Stimulated activated CD4-positive, alpha-beta T cell treated with anti-CD3 and anti-CD28 coated beads, Interleukin-4, amount 100 ng/mL, for 1 hour (primary cell): ENCODE measurements around the gene NINJ2.

Experiments
- DNase-seq: peaks from one replicate; pipeline ENCODE4 v3.0.0-alpha.2; 2020

Gene NINJ2

DNA sequence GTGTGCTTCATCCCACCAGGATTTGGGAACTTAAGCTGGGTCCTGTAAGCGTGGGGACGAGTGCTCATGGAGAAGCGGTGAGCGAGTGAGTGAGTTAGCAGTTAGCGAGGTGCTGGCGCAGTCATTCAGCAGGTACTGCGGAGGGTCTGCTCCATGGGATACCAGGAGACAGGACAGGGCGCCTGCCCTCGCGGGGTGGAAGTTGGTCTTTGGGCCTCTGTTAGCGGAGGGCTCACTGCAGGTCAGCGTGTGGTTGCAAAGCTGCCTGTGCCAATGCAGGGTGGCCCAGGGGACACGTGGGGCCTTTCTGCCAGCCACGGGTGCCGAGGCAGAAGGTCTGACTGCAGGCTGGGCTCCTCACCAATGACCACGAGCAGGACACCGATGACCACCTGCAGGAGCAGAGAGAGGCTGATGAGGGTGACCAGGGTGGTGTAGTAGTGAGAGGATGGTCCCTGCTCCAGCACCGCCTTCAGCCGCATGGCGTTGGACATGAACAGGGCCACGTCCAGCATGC lies 97.6 kb downstream of the NINJ2 start:
- no peak for DNase-seq

DNA sequence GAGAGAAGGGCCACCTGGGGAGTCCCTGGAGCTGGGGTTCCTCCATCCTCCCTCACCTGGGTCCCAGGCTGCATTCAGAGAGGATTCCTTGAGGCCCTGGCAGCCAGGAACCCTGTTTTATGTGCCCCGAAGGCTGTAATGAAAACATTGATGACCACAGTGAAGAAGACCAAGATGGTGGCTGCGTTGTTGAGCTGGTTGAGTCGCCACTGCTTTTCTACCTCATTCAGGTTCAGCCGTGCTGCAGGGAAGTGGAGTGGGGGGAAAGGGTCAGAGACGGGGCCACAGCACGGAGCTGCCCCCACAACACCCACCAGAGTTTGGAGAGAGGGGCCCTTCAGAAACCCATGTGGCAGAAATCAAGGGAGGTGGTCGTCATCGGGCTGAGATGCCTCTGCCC lies 98.1 kb downstream of the NINJ2 start:
- no peak for DNase-seq

DNA sequence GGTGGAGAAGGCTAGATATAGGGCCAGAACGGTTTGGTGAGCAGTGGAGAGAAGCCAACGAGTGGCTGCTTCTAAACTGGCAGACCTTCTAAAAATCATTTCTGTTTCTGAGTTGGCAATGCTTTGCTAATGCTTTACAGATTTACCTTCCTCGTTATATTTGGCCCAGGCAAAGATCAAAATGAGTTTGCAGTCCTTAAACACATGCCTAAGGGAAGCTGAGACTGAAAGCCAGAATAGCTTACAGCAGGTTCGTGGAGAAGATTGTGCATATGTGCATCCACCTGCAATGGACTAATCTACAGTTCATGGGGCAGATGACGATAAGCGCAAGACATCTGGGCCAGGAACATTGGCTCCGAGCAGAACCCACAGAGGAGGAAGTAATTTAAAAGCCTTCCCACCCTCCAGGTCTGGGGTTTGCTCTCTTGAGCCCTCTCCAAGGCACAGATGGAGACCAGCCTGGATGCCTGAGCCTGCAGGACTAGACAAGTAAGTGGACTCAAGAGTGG lies 99.4 kb downstream of the NINJ2 start:
- DNase-seq, result no peak

DNA sequence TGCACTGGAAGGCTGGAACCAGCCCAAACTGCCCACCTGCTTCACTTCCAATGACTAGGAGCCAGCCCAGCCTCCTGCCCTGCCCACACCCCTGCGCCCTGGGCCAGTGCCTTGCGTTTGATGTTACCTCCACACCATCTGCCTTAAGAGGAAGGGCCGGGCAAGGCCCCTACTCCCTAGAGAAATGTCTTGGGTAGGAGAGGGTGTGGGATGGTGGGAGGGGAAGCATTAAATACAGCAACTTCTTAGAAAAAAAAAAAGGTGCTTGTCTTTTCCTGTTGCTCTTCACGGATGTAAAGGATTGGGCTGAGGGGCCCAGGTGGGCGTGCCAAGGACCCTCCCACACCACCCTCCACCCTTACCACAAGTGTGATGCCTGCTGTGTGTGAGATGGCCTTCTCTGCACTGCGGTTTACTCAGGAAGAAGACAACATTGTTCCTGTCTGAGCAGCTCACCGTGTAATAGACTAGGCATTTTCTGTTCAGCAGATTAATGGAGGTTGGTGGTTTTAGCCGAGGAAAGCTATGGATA lies 99.9 kb downstream of the NINJ2 start:
- DNase-seq, result peak; percentile 26

DNA sequence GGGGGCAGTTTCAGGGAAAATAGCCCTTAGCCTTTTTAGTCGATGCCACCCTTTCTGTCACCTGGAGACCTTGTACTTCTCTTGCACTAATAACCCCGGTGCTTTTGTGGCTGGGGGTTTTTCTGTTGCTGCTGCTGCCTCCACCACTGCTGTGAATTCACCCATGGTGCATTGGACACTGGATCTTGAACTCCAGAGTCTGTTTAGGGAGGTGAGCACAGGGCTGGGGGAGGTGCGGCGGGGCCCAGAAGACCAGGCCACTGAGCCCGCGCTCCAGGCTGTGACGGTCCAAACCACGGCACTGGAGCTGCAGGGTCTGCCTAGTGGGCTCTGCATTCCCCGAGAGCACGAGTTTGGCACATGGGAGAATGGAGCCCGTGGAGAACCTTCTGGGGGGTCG lies 100.6 kb downstream of the NINJ2 start:
- DNase-seq, result no peak

DNA sequence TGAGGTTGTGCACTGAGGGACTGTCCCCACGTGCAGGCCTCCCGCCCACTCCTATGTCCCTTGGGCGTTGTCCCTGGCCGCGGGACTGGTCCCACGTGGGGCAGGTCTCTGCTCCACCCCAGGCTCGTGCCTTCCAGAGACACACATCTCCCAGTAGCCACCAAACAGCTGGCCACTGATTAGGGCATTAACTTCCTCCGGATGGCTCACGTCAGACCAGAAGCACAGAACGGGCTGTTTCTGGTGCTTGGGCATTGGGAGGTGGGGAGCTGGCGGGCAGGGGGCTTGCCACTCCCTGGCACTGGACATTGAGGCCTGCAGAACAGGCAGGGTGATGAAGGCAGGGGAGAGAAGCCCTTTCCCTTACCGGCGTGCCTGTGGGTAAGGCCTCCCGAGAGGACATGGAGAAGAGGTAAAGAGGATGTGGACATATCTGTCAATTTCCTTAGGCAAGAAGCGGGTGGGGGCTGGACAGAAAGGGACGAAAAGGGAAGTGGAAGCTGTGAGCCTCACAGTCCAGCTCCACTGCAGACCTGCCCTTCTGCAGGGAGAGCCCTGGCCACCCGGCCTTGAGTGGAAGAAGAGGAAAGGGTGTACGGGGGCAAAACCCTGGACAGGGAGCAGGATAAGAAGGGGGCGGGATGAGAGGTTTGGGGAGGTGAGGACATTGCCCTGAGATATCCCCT lies 101.2 kb downstream of the NINJ2 start:
- DNase-seq, result no peak

DNA sequence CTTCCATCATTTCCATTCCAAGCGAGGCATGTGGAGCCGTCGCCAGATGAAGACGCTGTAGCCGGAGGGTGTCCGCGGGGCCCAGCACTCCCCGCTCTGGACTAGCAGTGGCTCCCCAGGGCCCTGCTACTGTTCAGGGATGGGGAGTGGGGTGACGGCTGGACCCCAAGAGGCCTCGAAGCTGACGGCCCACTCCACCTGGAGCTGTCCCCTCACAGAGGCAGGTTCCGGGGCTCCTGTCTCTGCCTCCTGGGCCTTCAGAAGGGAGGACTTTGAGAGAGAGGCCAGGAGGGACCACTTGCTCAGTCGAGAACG lies 101.9 kb downstream of the NINJ2 start:
- no peak for DNase-seq

DNA sequence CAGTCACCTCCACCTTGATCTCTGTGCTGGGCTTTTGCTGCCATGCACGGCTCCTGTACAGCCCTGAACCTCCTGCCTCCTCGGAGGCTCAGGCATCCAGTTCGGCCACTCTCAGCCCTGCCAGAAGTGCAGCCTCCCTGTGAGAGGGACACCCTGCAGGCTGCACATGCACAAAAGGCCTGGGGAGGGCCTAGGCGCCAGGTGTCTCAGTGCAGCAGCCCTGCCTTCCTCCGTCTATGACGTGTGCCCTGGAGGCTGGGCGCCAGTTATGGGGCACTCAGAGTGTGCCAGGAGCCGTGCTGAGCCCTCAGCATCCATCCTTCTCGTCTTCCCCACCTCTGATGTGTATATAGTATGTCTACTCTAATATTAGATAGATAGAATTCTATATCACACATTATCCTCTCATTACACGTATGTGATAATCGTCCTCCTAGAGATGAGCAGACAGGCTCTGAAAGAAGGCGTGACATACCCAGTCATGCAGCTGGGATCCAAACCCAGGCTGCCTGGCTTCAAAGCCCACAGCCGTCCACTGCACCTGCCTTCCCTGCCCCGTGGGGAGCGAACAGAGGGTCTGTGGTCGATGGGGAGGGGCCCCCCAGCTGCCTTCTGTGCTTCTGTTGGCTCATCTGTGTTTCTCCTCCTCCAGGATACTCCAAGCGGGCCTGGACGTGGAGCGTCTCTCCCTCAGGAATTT lies 102.4 kb downstream of the NINJ2 start:
- DNase-seq, result no peak

DNA sequence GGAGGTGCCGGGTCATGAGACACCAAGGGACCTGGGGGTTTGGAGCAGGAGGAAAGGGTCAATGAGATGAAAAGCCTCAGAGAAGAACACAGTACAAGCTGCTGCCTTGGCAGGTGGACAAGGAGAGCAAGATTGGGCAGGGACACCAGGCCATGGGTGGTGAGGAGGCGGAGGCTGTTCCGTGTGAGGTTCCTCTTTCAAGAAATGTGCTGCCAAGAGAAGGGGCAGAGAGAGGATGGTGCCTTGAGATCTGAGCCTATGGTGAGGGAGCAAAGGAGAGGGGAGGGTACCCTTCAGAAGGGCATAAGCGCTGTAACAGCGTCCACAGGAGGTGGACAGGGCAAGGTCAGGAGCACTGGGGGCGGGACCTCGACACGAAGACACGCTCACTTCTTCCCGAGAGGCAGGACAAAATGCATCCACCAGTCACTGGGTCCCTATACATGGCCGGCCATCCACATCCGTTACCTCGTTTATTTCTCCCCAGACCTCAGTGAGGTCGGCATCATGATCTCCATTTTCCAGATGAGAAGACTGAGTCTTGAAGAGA lies 103.3 kb downstream of the NINJ2 start:
- no peak for DNase-seq

DNA sequence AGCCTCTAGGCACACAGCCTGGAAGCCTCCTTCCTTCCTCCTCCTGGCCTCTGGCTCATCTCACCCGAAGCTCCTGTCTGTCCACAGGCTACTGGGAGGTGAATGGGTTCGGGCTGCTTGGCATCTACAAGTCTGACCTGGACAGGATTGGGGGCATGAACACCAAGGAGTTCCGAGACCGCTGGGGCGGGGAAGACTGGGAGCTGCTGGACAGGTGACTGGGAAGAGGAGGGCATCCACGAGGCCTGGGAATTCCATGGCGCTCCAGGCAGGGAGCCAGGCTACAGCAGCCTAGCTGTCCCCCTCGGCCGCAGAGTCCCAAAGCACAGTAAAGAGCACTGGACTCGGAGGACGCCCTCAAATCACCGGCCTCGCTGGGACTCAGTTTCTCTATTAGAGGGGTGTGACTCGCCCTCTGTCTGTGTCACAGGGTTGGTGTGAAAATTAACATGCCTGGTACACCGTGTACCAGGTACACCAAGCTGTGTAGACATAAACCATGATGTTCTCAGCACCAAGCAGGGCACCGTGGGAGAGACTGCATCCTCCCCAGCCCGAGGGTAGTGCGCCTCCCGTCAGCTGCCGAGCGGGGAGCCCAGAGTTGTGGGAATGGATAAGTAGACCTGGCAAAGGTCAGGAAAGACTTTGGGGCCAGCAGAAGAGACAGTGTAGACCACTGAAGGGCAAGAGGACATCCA lies 103.9 kb downstream of the NINJ2 start:
- no peak for DNase-seq

DNA sequence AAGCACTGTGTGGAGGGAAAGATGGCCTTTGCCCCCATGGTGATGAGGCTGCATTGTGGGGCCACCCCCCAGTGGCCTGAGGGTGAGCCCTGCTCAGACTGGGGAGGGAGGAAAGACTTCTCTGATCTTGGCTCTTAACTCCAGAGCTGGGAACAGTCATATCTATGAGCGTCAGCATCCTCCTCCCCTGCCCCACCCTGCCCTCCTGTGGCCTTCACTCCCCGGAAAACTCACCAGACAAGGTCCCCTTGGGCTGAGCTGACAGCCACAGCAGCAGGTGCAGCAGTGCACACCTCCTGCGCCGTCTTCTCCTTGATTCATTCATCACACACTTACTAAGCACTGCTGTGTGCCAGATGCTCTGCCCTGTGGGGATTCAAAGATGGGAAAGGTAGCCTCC lies 104.7 kb downstream of the NINJ2 start:
- DNase-seq, result no peak

DNA sequence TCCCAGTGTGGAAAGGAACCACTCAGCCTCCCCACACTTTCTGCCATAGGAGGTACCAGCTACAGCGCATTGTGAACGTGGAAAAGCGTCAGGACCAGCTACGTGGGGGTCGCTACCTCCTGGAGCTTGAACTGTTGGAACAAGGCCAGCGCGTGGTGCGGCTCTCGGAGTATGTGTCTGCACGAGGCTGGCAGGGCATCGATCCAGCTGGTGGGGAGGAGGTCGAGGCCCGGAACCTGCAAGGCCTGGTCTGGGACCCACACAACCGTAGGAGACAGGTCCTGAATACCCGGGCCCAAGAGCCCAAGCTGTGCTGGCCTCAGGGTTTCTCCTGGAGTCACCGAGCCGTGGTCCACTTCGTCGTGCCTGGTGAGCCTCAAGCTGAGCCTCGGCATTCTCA lies 106.7 kb downstream of the NINJ2 start:
- no peak for DNase-seq

DNA sequence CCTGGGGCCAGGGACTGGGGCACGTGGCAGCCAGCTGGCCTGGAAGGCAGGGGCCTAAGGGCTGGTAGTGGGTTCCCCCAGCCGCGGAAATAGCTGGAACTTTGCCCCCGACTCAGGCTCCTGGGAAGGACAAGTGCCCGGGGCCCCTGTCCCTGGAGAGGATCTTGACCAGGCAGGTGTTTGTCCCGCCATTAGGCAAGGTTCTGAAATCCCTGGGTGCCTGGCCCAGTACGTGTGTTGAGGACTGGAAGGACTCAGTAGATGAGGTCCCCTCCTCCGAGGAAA lies 109.3 kb downstream of the NINJ2 start:
- no peak for DNase-seq

DNA sequence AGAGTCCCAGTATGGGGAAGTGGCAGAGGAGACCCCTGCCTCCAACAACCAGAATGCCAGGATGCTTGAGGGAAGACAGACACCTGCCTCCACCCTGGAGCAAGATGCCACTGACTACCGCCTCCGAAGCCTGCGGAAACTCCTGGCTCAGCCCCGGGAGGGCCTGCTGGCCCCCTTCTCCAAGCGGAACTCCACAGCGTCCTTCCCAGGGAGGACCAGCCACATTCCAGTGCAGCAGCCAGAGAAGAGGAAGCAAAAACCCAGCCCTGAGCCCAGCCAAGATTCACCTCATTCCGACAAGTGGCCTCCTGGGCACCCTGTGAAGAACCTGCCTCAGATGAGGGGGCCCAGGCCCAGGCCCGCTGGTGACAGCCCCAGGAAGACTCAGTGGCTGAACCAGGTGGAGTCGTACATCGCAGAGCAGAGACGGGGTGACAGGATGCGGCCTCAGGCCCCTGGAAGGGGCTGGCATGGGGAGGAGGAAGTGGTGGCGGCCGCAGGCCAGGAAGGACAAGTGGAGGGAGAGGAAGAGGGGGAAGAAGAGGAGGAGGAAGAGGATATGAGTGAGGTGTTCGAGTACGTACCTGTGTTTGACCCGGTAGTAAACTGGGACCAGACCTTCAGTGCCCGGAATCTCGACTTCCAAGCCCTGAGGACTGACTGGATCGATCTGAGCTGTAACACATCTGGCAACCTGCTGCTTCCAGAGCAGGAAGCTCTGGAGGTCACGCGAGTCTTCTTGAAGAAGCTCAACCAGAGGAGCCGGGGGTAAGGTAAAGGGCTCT lies 109.8 kb downstream of the NINJ2 start:
- no peak for DNase-seq

DNA sequence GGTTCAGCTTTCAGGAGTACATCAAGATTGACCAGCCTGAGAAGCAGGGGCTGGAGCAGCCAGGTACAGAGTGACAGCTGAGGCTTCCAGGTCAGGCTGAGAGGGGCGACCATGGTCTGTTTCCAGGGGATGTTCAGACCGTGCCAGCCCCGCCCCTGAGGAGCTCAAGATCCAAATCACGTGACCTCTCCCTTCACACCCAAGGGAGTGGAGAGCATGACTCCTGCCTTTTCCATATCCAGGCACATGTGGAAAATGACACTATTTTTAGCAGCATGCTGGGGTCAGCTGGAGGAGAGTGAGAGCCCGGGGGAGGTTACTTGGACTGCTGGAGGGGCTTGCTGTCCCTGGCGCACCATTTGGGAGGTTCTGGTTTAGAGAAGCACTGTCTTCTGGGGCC lies 110.8 kb downstream of the NINJ2 start:
- DNase-seq, result no peak

DNA sequence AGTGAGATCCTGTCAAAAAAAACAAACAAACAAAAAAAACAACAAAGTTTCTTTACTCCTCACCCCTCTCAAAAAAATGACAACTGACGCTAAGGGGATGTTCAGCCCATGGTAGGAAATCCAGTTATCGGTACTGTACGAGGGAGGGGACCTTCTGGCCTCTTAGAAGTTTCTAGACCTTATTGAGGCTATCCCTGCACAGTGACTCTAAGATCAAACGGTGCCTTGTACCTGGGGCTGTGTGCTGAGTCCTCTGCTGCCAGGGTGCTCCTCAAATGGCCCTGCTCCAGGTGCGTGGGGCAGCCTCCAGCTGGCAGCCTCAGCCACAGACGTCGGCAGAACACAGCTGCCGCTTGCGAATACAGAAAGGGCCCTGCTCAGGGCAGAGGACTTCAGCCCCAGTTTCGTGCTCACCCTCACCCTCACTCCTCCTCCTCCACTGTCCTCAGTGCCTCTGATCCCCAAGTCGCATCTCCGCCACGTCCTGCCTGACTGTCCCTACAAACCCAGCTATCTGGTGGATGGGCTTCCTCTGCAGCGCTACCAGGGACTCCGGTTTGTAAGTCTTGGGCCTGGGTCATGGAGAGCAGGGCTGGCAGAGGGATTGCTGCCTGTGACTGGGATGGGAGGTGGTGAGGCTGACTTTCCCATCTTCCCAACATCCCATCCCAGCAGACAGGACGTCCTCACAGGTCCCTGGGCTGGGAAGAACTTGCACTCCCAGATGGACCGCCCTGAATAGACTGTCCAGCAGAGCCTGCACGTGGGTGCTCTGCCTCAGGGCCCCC lies 112.6 kb downstream of the NINJ2 start:
- no peak for DNase-seq

DNA sequence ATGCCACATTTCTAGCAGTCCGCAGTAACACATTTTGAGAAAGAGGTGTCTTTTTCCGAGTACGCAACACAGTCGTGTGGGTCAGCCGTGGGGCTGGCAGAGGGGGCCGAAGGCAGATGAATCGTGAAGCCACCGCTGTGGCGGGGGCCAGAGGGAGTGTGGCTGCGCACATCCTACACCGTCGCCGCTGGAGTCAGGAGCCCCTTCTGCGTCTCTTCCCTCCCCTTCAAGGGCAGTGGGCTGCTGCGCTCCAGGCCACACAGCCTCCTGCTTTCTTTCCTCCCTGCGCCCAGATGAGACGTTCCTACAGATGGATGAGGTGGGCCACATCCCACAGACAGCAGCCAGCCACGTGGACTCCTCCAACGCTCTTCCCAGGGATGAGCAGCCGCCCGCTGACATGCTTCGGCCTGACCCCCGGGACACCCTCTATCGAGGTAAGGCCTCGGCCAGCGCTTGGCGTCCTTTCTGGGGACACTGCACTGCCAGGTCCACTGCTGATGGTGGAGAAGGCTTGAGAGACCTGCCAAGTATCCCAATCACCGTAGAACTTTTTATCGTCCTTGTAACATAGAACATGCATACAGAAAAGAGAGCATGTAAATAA lies 113.7 kb downstream of the NINJ2 start:
- no peak for DNase-seq

DNA sequence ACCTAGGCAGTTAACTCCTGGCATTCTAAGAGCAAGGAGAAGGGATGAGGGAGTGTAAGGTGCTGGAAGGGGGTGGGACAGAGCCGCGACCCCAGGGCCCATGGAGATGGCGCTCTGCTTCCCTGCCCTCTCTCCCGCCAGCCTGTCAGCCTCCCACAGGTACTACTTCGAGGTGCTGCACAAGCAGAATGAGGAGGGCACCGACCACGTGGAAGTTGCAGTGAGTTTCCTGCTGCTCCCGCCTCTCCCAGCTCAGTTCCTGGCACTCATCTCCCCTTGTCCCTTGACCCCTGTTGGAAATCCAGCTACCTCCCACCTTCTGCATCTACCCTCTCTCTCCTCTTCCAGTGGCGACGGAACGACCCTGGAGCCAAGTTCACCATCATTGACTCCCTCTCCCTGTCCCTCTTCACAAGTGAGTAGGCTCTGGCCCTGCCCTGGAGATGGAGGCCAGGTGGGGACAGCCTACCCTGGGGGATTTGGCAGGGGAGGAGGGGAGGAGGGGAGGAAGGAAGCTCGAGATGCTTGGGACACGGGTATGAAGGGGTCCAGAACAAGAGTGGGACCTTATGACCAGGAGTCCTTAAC lies 115.3 kb downstream of the NINJ2 start:
- no peak for DNase-seq

DNA sequence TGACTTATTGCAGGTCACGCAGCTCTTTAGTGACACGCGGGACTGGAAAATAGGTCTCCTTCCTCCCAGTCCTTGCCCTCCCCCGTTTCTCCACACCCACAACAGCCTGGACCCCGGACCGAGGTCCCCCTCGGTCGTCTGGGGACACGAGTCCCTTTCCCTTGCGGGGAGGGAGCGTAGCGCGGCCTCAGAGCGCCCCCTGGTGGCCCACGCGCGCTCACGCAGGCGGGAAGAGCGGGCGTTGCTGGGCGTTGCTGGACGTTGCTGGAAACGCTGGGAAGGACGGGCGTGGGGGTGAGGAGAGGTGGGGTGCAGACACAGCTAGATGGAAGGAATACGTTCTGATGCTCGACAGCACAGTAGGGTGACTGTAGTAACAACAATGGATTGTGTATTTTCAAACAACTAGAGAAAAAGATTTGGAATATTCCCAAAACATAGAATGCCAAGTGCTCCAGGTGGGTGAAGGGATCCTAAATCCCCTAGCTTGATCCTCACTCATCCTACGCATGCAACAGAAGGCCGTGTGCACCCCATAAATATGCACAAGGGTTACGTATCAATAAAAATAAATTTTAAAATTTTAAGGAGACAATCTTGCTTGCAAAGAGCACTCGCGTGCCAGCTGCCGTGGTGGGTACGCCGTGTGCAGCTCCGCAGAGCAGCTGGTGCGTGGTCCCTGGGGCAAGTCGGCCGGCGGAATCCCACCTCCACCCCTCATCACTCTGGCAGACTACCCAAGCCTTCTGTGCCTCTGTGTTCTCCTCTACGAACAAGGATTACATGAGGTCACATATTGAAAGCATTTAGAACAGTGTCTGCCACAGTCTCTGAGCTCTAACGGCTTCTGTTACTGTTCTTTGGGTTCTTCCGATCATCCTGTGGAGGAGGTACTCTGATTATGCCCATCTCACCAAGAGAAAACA lies 116.1 kb downstream of the NINJ2 start:
- DNase-seq, result peak; percentile 72
